ENCODE data around the gene KIF5C. TPM values are rescaled to one million over a fixed set of nuclear protein-coding genes. Genes with fewer than 3 reads are reported as not detected.

Gene KIF5C
- total RNA-seq, 1 donor: 0.36 TPM

GRCh38 chr2:148832637-148833036, 42.4 kb upstream of the KIF5C start:
- Histone ChIP-seq H4K20me1 (ENCODE audit: insufficient read depth, low read length) (no peaks in the 10 kb centered on the region), H3K79me2 (ENCODE audit: insufficient read depth, low read length) (no peaks in the 10 kb centered on the region), H3K27ac (ENCODE audit: low read depth, low read length) (no peak overlapping the region), H3K4me3 (ENCODE audit: insufficient read depth, low read length) (no peak overlapping the region), H3K4me2 (ENCODE audit: insufficient read depth, low read length) (no peak overlapping the region), H3K9me3 (ENCODE audit: low read depth, low read length) (no peaks in the 10 kb centered on the region), H2AFZ (ENCODE audit: low read length) (no peak overlapping the region), H3K36me3 (ENCODE audit: insufficient read depth, low read length) (no peaks in the 10 kb centered on the region), H3K27me3 (ENCODE audit: insufficient read depth, low read length) (peaks cover 4% of the 10 kb centered on the region), H3K4me1 (ENCODE audit: insufficient read depth, low read length) (no peaks in the 10 kb centered on the region)
- DNase-seq (ENCODE audit: insufficient read length, low spot score, missing footprints): no peak
- TF ChIP-seq CTCF (IDR thresholded peaks at IDR 0.05; ENCODE audit: extremely low read depth, low read depth, low read length): no peak

- H3K9me3 ChIP-seq (ENCODE audit: low read depth, low read length): no peaks in the 10 kb centered on the region
- H4K20me1 ChIP-seq (ENCODE audit: insufficient read depth, low read length): no peaks in the 10 kb centered on the region
- no peaks in the 10 kb centered on the region for H3K27me3 ChIP-seq (ENCODE audit: insufficient read depth, low read length)
- no peaks in the 10 kb centered on the region for H3K4me1 ChIP-seq (ENCODE audit: insufficient read depth, low read length)
- no peak overlapping the region for H2AFZ ChIP-seq (ENCODE audit: low read length)
- no peak overlapping the region for H3K4me2 ChIP-seq (ENCODE audit: insufficient read depth, low read length)
- H3K36me3 ChIP-seq (ENCODE audit: insufficient read depth, low read length): no peaks in the 10 kb centered on the region
- no peak for DNase-seq (ENCODE audit: insufficient read length, low spot score, missing footprints)
- H3K27ac ChIP-seq (ENCODE audit: low read depth, low read length): no peak overlapping the region
- no peak for TF ChIP-seq CTCF (IDR thresholded peaks at IDR 0.05; ENCODE audit: extremely low read depth, low read depth, low read length)
- no peak overlapping the region for H3K4me3 ChIP-seq (ENCODE audit: insufficient read depth, low read length)
- no peaks in the 10 kb centered on the region for H3K79me2 ChIP-seq (ENCODE audit: insufficient read depth, low read length)
Measured at GRCh38 chr2:148842050-148842449, 33.0 kb upstream of the KIF5C start.

- no peak for DNase-seq (ENCODE audit: insufficient read length, low spot score, missing footprints)
- H3K27ac ChIP-seq (ENCODE audit: low read depth, low read length): no peak overlapping the region
- H3K27me3 ChIP-seq (ENCODE audit: insufficient read depth, low read length): no peaks in the 10 kb centered on the region
- H4K20me1 ChIP-seq (ENCODE audit: insufficient read depth, low read length): no peaks in the 10 kb centered on the region
- no peak overlapping the region for H3K4me2 ChIP-seq (ENCODE audit: insufficient read depth, low read length)
- H3K36me3 ChIP-seq (ENCODE audit: insufficient read depth, low read length): no peaks in the 10 kb centered on the region
- no peaks in the 10 kb centered on the region for H3K79me2 ChIP-seq (ENCODE audit: insufficient read depth, low read length)
- no peaks in the 10 kb centered on the region for H3K9me3 ChIP-seq (ENCODE audit: low read depth, low read length)
- H2AFZ ChIP-seq (ENCODE audit: low read length): no peak overlapping the region
- H3K4me3 ChIP-seq (ENCODE audit: insufficient read depth, low read length): no peak overlapping the region
- no peak for TF ChIP-seq CTCF (IDR thresholded peaks at IDR 0.05; ENCODE audit: extremely low read depth, low read depth, low read length)
- no peaks in the 10 kb centered on the region for H3K4me1 ChIP-seq (ENCODE audit: insufficient read depth, low read length)
Measured at GRCh38 chr2:148848146-148848545, 26.9 kb upstream of the KIF5C start.

- no peak for TF ChIP-seq CTCF (IDR thresholded peaks at IDR 0.05; ENCODE audit: extremely low read depth, low read depth, low read length)
- Histone ChIP-seq H3K27me3 (ENCODE audit: insufficient read depth, low read length) (no peaks in the 10 kb centered on the region), H3K36me3 (ENCODE audit: insufficient read depth, low read length) (no peaks in the 10 kb centered on the region), H4K20me1 (ENCODE audit: insufficient read depth, low read length) (no peaks in the 10 kb centered on the region), H3K4me1 (ENCODE audit: insufficient read depth, low read length) (no peaks in the 10 kb centered on the region), H3K27ac (ENCODE audit: low read depth, low read length) (no peak overlapping the region), H2AFZ (ENCODE audit: low read length) (no peak overlapping the region), H3K4me2 (ENCODE audit: insufficient read depth, low read length) (no peak overlapping the region), H3K79me2 (ENCODE audit: insufficient read depth, low read length) (no peaks in the 10 kb centered on the region), H3K4me3 (ENCODE audit: insufficient read depth, low read length) (no peak overlapping the region), H3K9me3 (ENCODE audit: low read depth, low read length) (no peaks in the 10 kb centered on the region)
- no peak for DNase-seq (ENCODE audit: insufficient read length, low spot score, missing footprints)
Measured at GRCh38 chr2:148853458-148853857, 21.6 kb upstream of the KIF5C start.
